WTC11 (cell line): ENCODE measurements around the gene SDHAF2.

ENCODE experiments used
- CTCF ChIP-seq: fragments of 200-600 bp; IDR thresholded peaks from 2 replicates; pipeline ENCODE4 v1.8.0; 2022; ENCODE audit warnings: antibody characterized with exemption
- ETV6 ChIP-seq: sonication (generic); formaldehyde crosslinking; IDR thresholded peaks from 2 replicates; pipeline ENCODE4 v1.8.1; 2022; ENCODE audit warnings: mild to moderate bottlenecking, missing genetic modification reagents
- KAT7 ChIP-seq: sonication (generic); formaldehyde crosslinking; IDR thresholded peaks from 2 replicates; pipeline ENCODE4 v1.8.1; 2023; ENCODE audit warnings: missing genetic modification reagents, mild to moderate bottlenecking, borderline replicate concordance
- NR3C1 ChIP-seq: sonication (generic); formaldehyde crosslinking; conservative IDR thresholded peaks from 2 replicates; pipeline ENCODE4 v1.8.1; 2023; ENCODE audit warnings: low read depth, mild to moderate bottlenecking, missing genetic modification reagents
- SOX15 ChIP-seq: fragments of 250-450 bp; sonication (Bioruptor Pico); IDR thresholded peaks from 2 replicates; pipeline ENCODE4 v1.9.0; 2021; ENCODE audit warnings: mild to moderate bottlenecking
- USF2 ChIP-seq: sonication (generic); formaldehyde crosslinking; IDR thresholded peaks from 2 replicates; pipeline ENCODE4 v1.8.1; 2023; ENCODE audit warnings: mild to moderate bottlenecking, missing genetic modification reagents, moderate library complexity
- ZNF512 ChIP-seq: sonication (generic); formaldehyde crosslinking; IDR thresholded peaks from 2 replicates; pipeline ENCODE4 v1.8.1; 2022; ENCODE audit warnings: missing genetic modification reagents, borderline replicate concordance
- TF ChIP-seq, protein P1 (sequence below): sonication (generic); formaldehyde crosslinking; IDR thresholded peaks from 2 replicates; pipeline ENCODE4 v1.8.1; 2022; ENCODE audit warnings: low read depth, mild to moderate bottlenecking, moderate library complexity, missing genetic modification reagents, borderline replicate concordance

DNA sequence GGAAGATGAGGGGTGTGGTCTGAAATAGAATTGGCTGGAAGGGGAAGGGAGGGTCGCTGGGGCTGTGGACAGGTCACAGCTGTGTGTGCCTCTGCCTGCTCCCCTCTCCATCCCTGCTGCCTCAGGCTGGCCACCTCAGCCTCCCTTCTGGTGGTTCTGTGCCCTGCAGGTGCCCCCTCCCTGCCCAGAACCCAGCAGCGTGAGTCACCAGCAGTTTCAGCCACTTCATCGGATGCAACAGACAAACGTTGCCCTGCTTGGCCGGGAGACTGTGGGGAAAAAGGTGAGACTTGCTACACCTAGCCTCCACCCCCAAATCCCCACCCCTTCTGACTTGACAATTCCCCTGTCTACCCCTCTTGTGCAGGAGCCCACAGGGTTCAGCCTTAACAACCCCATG is 56.9 kb downstream of the SDHAF2 start:
- TF ChIP-seq CTCF (no peak), NR3C1 (no peak), KAT7 (CRISPR knock-in tag) (no peak), USF2 (CRISPR knock-in tag) (no peak), SOX15 (no peak), ZNF512 (CRISPR knock-in tag) (no peak), ETV6 (no peak)
- TF ChIP-seq, protein P1, sequence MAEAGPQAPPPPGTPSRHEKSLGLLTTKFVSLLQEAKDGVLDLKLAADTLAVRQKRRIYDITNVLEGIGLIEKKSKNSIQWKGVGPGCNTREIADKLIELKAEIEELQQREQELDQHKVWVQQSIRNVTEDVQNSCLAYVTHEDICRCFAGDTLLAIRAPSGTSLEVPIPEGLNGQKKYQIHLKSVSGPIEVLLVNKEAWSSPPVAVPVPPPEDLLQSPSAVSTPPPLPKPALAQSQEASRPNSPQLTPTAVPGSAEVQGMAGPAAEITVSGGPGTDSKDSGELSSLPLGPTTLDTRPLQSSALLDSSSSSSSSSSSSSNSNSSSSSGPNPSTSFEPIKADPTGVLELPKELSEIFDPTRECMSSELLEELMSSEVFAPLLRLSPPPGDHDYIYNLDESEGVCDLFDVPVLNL (CRISPR knock-in tag), result no peak
